MM.1S (cell line): ENCODE data around the gene RSPH6A.

Source experiments
- DNase-seq: peaks from one replicate; pipeline ENCODE4 v3.0.0-alpha.2; 2015
- H2AFZ ChIP-seq: fragments of 300-600 bp; sonication (generic); 2 replicates; pipeline ENCODE4 v1.6.0; 2016; ENCODE audit warnings: antibody characterized with exemption, low read length
- H3F3A ChIP-seq: fragments of 300-600 bp; sonication (generic); 2 replicates; pipeline ENCODE4 v1.6.1; 2016; ENCODE audit warnings: mild to moderate bottlenecking, antibody characterized with exemption, low read length, moderate library complexity, mixed read lengths; ENCODE audit not compliant: insufficient read depth
- H3K27ac ChIP-seq: fragments of 300-600 bp; sonication (generic); 2 replicates; pipeline ENCODE4 v1.5.1; 2016; ENCODE audit warnings: mild to moderate bottlenecking, low read length
- H3K27me3 ChIP-seq: fragments of 300-600 bp; sonication (generic); replicated peaks from 2 replicates; pipeline ENCODE4 v1.6.0; 2016; ENCODE audit warnings: low read length; ENCODE audit not compliant: insufficient read depth
- H3K36me3 ChIP-seq: fragments of 300-600 bp; sonication (generic); replicated peaks from 2 replicates; pipeline ENCODE4 v1.6.1; 2016; ENCODE audit warnings: mild to moderate bottlenecking, low read length, mixed read lengths; ENCODE audit not compliant: insufficient read depth
- H3K4me1 ChIP-seq: fragments of 300-600 bp; sonication (generic); 2 replicates; pipeline ENCODE4 v1.6.1; 2016; ENCODE audit warnings: low read length, mixed read lengths
- H3K4me2 ChIP-seq: fragments of 300-600 bp; sonication (generic); 2 replicates; pipeline ENCODE4 v1.6.0; 2016; ENCODE audit warnings: low read depth, low read length
- H3K4me3 ChIP-seq: fragments of 300-600 bp; sonication (generic); 2 replicates; pipeline ENCODE4 v1.5.1; 2016; ENCODE audit warnings: low read length, mixed read lengths
- H3K79me2 ChIP-seq: fragments of 300-600 bp; sonication (generic); 2 replicates; pipeline ENCODE4 v1.6.1; 2016; ENCODE audit warnings: mixed run types, low read length, mixed read lengths
- H3K9ac ChIP-seq: fragments of 300-600 bp; sonication (generic); 2 replicates; pipeline ENCODE4 v1.6.1; 2016; ENCODE audit warnings: low read length, mixed read lengths
- H3K9me2 ChIP-seq: fragments of 300-600 bp; sonication (generic); replicated peaks from 2 replicates; pipeline ENCODE4 v1.6.1; 2016; ENCODE audit warnings: mild to moderate bottlenecking, low read length, mixed read lengths; ENCODE audit not compliant: insufficient read depth
- H3K9me3 ChIP-seq: fragments of 300-600 bp; sonication (generic); replicated peaks from 2 replicates; pipeline ENCODE4 v1.6.1; 2016; ENCODE audit warnings: mild to moderate bottlenecking, low read length, mixed read lengths; ENCODE audit not compliant: insufficient read depth
- H4K20me1 ChIP-seq: fragments of 300-600 bp; sonication (generic); 2 replicates; pipeline ENCODE4 v1.6.1; 2016; ENCODE audit warnings: mild to moderate bottlenecking, low read length, moderate library complexity, mixed read lengths; ENCODE audit not compliant: insufficient read depth
- CTCF ChIP-seq: fragments of 300-600 bp; sonication (generic); IDR thresholded peaks from 2 replicates; pipeline ENCODE4 v1.5.1; 2016; ENCODE audit warnings: antibody characterized with exemption, low read length, mixed read lengths
- EZH2 ChIP-seq: fragments of 300-600 bp; sonication (generic); optimal IDR thresholded peaks from 2 replicates; pipeline ENCODE3; 2017; ENCODE audit warnings: low read depth, mild to moderate bottlenecking, antibody characterized with exemption, low read length, mixed read lengths
- EZH2phosphoT487 ChIP-seq: fragments of 300-600 bp; sonication (generic); IDR thresholded peaks from 2 replicates; pipeline ENCODE4 v1.6.1; 2018; ENCODE audit warnings: antibody characterized with exemption, low read length

Gene RSPH6A

GRCh38 chr19:45828523-45828922 lies 13.4 kb upstream of the RSPH6A start:
- H3K9ac ChIP-seq: no peak overlapping the region
- TF ChIP-seq CTCF (no peak), EZH2 (no peak), EZH2phosphoT487 (no peak)
- 0 out of 2 replicates have a peak, but pooled peaks cover 6% of the 10 kb centered on the region for H3F3A ChIP-seq
- peaks cover 12% of the 10 kb centered on the region for H3K4me1 ChIP-seq
- H3K4me2 ChIP-seq: no peak overlapping the region
- peaks cover 7% of the 10 kb centered on the region for H3K36me3 ChIP-seq
- no peak overlapping the region for H2AFZ ChIP-seq
- H3K9me3 ChIP-seq: no peaks in the 10 kb centered on the region
- no peak for DNase-seq
- no peaks in the 10 kb centered on the region for H3K9me2 ChIP-seq
- no peak overlapping the region for H3K4me3 ChIP-seq
- no peaks in the 10 kb centered on the region for H4K20me1 ChIP-seq
- H3K27ac ChIP-seq: no peak overlapping the region
- no peaks in the 10 kb centered on the region for H3K79me2 ChIP-seq
- H3K27me3 ChIP-seq: no peaks in the 10 kb centered on the region

GRCh38 chr19:45827459-45828093 lies 12.5 kb upstream of the RSPH6A start:
- no peak for DNase-seq
- no peak overlapping the region for H3K4me3 ChIP-seq
- H3K36me3 ChIP-seq: peaks cover 7% of the 10 kb centered on the region
- H3K9ac ChIP-seq: no peak overlapping the region
- no peak overlapping the region for H2AFZ ChIP-seq
- peaks cover 12% of the 10 kb centered on the region for H3K4me1 ChIP-seq
- 0 out of 2 replicates have a peak, but pooled peaks cover 6% of the 10 kb centered on the region for H3F3A ChIP-seq
- H3K27me3 ChIP-seq: no peaks in the 10 kb centered on the region
- no peak overlapping the region for H3K27ac ChIP-seq
- H3K79me2 ChIP-seq: no peaks in the 10 kb centered on the region
- H3K9me3 ChIP-seq: no peaks in the 10 kb centered on the region
- H3K9me2 ChIP-seq: no peaks in the 10 kb centered on the region
- no peak for TF ChIP-seq CTCF
- no peak for TF ChIP-seq EZH2
- TF ChIP-seq EZH2phosphoT487: no peak
- no peak overlapping the region for H3K4me2 ChIP-seq
- no peaks in the 10 kb centered on the region for H4K20me1 ChIP-seq

GRCh38 chr19:45826934-45827333 lies 11.8 kb upstream of the RSPH6A start:
- H3K27me3 ChIP-seq: no peaks in the 10 kb centered on the region
- no peak for DNase-seq
- H3K9me3 ChIP-seq: no peaks in the 10 kb centered on the region
- peaks cover 12% of the 10 kb centered on the region for H3K4me1 ChIP-seq
- H4K20me1 ChIP-seq: no peaks in the 10 kb centered on the region
- no peak overlapping the region for H3K27ac ChIP-seq
- H3K9ac ChIP-seq: no peak overlapping the region
- no peak overlapping the region for H3K4me3 ChIP-seq
- H2AFZ ChIP-seq: no peak overlapping the region
- 0 out of 2 replicates have a peak, but pooled peaks cover 6% of the 10 kb centered on the region for H3F3A ChIP-seq
- no peak overlapping the region for H3K4me2 ChIP-seq
- H3K36me3 ChIP-seq: peaks cover 7% of the 10 kb centered on the region
- no peaks in the 10 kb centered on the region for H3K79me2 ChIP-seq
- TF ChIP-seq EZH2phosphoT487: no peak
- no peaks in the 10 kb centered on the region for H3K9me2 ChIP-seq
